Stimulated activated naive CD8-positive, alpha-beta T cell treated with anti-CD3 and anti-CD28 coated beads, Interleukin-15, Interleukin-2, amounts not matched to agents 100 U/mL and 50 U/mL, for 24 hours (primary cell): ENCODE results near the gene PLA2G6.
"Not testable (repeated sequence)": the region's sequence is repeated elsewhere in the genome, so short reads cannot be mapped to it uniquely, and the experiment has no call there.

Experiments
- ATAC-seq: fragments of 150-1000 bp; cut with Tn5 transposase; one replicate; pipeline ENCODE4 v1.10.0; 2021
- DNase-seq: peaks from one replicate; pipeline ENCODE4 v3.0.0; 2021

PLA2G6 gene

DNA sequence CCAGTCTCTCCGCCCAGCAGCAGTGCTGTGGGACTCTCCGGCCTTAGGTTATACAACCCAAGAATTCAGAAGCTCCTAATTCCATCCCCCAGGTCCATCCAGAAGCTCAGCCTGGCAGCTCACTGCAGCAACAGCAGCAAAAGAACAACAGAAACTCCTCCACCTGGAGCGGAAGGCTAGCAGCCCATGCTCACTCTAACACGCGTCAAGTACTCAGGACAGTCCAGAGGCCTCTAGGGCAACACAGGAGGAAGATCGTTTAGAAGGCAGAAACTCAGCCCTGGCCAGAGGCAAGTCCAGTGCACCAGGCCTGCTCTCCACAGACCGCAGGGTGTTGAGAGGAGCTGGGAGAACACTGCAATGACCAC is 17.1 kb downstream of the PLA2G6 start:
- no peak for DNase-seq
- ATAC-seq: no peak

DNA sequence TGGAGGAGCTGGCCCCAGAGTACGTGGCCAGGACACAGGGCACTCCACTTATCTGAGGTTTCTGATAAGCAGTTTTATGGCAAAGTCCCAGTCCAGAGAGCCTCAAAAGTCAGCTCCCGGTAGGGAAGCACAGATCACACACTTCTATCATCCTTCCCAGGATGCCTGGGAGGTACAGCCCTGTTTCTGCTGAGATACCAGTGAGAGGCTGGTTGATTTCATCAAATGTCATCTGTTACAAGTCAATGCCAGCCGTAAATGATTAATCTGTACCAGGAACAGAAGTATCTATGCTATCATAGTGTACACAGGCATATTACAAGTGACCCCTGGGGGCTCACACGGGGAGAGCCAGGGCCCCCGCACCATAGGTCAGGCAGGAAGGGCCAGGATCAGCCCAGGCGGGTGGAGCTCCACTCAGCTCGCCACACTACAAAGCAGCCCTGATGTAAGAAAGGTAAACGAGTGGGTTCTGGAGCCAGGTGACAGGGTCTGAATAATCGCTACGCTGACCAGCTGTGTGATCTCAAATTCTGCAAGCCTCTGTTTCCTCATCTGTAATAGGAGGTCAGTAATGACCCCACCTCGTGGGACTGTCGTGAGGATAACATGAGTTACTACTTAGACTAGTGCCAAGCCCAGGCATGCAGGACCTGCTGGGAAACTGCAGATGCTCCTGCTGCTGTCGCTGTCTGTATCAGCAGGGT is 17.6 kb downstream of the PLA2G6 start:
- ATAC-seq: no peak
- DNase-seq: no peak

DNA sequence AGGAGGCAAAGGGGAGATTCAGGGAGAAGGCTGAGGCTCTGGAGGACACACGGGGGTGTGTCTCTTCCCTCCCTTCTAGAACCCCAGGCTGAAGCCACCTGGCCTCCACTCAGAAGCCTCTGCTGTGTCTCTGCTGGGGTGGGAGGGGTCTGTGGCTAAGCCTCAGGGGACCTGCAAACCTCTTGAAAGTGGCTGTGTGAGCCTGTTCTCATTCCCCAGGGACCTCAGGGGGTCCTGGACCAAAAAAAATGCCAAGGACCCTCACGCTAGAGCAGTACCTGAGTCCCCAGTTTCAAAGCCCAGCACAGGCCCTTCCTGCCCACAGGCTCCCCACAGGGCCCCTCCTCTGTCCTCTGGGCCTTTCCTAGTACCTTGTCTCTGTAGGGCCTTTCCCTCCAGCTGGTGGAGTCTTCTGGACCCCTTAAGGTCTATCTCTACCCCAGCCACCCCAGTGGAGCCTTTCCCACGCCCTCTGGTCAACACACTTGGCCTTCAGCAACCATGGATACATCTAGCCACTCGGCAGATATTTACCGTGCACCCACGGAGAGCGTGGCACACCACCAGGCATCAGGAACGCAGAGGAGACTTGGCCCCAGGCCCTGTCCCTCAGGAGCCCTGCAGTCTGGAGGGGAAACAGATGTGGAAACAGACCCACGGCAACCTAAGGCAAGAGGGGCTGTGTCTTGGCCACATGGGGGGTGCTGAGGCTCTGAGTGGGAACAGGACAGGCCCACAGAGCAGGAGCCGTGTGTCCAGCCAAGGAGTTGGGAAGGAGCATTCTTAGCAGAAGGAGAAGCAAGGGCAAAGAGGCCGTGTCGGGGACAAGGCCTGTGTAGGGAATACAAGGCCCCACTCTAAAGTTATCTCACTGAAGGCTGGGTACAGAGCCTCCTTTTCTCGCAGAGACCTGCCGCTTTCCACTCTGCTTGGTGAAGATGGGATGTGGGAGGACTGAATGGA is 18.5 kb downstream of the PLA2G6 start:
- no peak for ATAC-seq
- DNase-seq: no peak

DNA sequence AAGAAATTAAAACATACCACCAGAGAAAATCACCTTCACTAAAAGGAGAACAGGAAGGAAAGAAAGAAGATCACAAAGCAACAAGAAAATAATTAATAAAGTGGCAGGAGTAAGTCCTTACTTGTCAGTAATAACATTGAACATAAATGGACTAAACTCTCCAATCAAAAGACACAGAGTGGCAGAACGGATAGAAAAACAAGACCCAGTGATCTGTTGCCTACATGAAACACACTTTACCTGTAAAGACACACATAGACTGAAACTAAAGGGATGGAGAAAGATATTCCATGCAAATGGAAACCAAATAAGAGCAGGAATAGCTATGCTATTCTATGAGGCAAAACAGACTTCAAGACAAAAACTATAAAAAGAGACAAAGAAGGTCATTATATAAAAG is 25.9 kb downstream of the PLA2G6 start:
- DNase-seq (no peak), ATAC-seq (no peak)

DNA sequence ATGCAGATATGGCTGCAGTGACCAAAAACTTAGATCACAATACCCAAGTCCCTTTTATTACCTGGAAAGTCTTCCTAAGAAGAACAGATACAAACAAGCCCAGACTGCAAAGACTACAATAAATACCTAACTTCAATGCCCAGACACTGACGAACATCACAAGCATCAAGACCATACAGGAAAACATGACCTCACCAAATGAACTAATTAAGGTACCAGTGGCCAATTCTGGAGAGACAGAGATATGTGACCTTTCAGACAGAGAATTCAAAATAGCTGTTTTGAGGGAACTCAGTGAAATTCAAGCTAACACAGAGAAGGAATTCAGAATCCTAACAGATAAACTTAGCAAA is 27.1 kb downstream of the PLA2G6 start:
- ATAC-seq, DNase-seq: not testable (repeated sequence)

DNA sequence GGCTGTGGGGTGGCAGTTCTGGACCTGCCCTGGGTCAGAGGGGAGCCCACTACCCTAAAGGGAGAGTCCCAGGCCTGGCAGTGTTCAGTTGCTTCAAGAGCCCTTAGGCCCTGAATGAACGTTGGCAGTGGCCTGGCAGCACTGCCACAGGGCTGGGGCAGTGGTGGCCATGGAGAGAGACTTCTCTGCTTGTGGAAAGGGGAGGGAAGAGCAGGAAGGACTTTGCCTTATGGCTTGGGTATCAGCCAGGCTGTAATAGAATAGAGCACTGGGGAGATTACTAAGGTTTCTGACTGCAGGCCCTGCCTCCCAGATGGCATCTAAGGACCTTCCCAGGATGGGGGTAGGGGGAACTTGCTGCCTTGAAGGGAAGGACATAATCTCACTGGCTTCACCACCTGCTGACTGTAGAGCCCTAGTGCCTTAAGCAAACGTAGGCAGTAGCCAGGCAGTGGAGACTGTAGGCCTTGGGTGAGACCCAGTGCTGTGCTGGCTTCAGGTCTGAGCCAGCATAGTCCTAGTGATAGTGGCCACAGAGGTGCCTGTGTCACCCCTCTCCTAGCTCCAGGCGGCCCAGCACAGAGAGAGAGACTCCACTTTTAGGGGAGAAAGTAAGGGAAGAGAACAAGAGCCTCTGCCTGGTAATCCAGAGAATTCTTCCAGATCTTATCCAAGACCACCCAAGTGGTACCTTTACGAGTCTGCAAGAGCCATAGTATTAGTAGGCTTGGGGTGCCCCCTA is 27.6 kb downstream of the PLA2G6 start:
- DNase-seq (no peak), ATAC-seq (no peak)

DNA sequence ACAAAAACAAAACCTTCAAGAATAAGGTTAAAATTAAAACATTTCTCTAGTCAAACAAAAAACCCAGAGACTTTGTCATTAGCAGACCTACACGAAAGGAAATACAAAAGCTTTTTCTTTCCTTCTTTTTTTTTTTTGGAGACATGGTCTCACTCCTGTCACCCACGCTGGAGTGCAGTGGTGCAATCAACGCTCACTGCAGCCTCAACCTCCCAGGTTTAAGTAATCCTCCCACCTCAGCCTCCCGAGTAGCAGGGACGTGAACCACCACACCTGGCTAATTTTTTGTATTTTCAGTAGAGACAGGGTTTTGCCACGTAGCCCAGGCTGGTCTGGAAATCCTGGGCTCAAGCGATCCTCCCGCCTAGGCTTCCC is 30.5 kb downstream of the PLA2G6 start:
- no peak for ATAC-seq
- no peak for DNase-seq

DNA sequence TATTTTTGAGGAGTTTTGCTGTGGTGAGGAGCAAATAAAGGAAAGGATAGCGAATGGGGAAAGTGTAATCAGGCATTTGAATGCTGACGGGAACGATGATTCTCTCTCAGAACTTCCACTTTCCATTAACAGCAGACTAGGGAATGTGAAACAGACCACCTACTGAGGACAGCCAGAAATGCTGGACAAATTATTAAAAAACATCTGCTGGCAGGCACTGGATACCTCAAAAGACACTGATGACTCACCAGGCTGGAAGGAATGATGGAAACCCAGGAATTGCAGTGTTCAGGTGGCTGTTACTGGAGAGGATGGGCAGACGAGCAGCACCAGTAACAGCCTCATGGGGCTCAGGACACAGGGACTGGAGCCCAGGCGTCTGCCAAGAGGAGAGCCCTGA is 33.4 kb downstream of the PLA2G6 start:
- no peak for DNase-seq
- ATAC-seq: no peak

DNA sequence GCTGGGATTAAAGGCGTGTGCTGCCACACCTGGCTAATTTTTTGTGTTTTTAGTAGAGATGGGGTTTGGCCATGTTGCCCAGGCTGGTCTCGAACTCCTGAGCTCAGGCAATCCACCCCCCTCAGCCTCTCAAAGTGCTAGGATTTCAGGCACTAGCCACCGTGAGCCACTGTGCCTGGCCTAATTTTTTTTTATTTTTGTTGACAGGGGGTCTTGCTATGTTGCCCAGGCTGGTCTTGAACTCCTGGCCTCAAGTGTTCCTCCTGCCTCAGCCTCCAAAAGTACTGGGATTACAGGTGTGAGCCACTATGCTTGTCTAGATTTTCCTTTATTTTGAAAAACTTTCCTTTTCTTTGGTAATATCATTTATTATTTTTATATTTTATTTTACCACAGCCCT is 35.5 kb downstream of the PLA2G6 start:
- not testable (repeated sequence) for ATAC-seq, DNase-seq

DNA sequence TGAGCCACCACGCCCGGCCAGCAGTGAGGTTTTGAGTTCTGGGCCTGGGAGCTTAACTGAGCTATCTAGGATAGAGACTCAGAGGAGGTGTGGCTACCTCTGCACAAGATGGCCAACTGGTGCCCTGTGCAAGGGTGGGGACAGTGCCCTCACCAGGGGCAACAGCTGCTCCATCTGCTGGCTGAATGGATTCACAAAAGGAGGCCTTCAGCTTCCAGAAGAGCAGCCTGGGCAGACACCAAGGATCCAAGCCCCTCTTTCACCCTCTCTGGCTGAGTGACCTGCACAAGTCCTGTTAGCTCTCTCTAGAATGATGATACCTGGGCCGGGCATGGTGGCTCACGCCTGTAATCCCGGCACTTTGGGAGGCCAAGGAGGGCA is 37.6 kb downstream of the PLA2G6 start:
- ATAC-seq (no peak), DNase-seq (no peak)

DNA sequence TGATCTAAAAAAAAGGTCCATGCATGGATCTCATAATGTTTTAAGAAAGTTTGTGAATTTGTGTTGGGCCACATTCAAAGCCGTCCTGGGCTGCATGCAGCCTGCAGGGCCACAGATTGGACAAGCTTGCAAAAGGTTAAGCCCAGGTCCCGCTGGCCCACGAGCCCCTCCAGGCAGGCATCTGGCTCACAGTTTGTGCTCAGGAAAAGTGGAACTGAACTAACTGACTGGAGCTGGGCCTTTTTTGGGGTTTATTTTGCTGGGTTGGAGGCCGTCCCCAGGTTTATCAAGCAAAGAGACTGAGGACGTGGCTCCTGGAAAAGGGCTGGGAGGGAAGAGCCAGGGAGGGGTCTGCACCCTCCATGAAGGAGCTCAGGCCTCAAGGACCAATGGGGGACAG is 39.0 kb downstream of the PLA2G6 start:
- no peak for DNase-seq
- no peak for ATAC-seq

DNA sequence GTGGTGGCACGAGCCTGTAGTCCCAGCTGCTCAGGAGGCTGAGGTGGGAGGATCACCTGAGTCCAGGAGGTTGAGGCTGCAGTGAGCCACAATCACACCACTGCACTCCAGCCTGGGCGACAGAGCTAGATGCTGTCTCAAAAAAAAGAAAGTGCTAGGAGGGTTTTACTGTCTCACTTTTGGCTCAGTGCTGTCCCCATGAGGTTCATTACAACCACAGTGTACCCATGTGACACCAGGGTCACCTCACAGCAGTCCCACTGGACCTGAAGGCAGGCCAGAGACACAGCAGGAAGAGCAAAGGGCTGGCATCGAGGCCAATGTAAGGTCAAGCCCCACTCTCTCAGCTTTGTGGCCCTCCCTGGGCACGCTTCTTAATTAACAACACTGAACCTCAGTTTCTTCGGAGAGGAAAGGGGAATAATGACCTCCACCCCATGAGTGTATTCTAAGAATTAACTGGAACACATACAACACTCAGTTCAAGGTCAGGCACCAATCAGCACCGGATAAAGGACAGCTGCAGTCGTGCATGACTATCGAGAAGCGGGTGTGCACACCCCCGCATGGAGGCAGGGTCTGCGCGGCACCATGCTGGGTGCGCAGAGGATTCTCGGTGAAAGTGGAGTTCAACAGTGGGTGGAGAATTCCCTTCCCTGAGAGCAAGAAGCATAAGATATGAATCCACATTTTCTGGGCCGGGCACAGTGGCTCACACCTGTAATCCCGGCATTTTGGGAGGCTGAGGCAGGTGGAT is 40.2 kb downstream of the PLA2G6 start:
- no peak for DNase-seq
- no peak for ATAC-seq

DNA sequence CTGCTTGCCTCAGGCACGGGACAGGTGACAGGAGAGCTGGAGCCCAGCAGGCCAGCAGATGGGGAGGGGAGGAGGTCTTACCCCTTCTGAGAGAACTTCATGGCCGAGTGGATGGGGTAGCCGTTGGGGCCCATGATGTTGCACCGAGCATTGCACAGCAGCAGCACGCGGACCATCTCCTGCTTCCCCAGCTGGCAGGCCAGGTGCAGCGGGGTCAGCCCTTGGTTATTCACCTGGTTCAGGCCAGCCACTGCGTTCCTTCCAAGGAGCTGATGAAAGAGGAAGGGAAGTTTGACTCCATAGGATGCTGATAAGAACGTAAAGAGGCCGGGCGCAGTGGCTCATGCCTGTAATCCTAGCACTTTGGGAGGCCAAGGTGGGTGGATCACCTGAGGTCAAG is 41.7 kb downstream of the PLA2G6 start:
- no peak for ATAC-seq
- DNase-seq: no peak

DNA sequence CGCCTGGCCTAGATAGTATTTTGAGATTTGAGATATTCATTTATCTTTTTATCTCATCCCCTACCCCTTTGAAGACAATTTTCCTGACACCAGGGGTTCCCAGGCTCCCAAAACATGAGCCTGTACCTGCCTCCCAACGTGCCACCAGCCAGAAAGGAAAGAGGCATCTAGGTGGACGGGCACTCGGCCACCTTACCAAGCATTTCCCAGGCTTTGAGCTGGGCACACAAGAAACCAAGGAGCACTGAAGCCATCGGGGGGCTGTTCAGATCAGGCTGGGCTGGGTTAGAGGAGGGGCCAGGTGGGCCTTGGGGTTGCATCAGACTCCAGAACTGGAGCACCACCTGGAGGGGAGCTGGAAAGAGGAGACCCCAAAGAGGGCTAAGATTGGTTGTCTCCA is 42.7 kb downstream of the PLA2G6 start:
- no peak for ATAC-seq
- no peak for DNase-seq

DNA sequence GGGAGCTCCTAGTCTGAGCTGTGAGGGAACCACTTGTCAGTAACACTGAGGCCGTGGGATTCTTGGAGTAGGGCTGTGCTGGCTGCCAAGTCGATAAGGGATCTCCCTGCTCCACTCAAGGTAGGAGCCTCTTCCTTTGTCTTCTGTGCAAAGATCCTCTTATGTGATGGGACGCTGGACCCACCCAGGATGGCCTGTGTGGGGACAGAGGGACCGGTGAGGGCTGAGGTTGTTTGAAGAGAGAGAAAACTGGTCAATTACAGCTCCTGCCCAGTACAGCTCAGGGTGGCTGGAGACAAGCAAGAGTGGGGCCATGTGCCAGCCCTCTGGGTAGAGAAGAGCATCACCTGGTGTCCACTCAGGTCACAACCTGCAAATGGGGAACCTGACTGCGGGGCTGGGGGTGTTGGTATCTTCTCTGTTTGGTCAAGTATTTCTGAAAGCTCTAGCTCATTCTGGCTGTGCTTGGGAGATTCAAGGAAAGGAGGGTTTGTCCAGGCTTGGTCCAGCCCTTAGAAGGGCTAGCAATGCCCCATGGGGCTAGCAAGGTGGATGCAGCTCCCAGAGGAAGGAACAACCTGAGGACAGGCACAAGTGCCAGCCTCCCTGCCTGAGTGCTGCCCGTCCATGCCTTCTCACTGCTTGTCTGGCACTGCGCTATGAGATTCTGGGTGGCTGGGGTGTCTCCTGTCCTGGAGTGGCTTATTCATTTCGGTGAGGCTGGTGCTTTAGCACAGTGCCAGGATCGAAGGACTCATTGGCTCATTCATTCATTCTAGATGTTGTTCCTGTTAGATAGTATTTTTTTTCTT is 43.5 kb downstream of the PLA2G6 start:
- ATAC-seq: no peak
- DNase-seq: no peak

DNA sequence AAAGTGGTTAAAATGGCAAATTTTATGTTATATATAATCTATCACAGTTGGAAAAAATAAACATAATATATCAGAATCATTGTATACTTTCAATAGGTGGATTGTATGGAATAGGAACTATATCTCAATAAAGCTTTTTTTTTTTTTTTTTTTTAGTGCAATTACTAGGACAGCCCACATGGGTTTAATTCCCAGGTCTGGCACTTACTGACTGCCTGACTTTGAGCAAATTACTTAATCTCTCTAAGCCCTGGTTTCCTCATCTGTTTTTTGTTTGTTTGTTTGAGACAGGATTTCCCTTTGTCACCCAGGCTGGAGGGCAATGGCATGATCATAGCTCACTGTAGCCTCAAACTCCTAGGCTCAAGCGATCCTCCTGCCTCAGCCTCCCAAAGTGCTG is 45.0 kb downstream of the PLA2G6 start:
- no peak for ATAC-seq
- no peak for DNase-seq

DNA sequence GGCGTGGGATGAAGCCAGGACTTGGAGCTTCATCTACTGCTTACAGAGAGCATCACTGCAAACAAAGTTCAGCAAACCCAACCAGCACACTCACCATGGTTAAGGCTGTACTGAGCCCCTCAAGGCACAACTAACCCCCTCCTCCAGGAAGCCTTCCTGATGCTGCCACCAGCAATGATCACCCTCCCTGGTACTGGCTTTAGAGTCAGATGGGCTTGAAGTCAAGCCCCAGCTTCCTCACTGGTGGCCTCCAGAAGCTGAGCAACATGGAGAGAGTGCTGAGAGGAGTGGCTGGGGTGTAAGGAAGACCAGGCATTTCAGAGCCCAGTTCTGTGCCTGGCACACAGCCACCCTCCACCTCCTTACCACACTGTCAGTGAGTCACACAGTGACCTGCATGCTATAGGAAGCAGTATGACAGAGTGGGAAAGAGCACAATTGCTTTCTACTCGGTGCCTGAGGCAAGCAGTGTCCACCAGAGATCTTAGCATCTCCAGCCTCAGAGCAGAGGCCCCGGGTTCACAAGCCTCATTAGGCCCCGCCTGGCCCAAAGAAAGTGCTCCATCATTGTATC is 46.4 kb downstream of the PLA2G6 start:
- ATAC-seq: peak; percentile 65

DNA sequence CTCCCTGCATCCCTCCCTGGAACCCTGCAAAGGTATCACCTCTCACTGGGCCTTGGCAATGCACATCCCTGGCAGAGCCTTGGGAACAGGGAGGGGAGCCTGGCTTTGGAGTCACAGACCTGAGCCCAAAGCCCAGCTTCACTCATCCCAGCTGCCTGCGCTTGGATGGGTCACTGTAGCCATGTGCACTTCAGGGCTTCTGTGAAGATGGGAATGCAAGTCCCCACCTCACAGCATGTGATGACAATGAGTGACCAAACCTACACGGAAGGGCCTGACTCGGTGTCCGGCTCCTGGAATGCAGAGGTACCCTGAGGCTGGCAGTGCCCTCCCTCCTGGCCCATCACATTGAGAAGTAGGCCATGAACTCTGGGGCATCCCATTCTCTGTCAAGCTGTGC is 48.3 kb downstream of the PLA2G6 start:
- ATAC-seq (no peak), DNase-seq (no peak)

More for the DNA sequence above, 46.4 kb downstream of the PLA2G6 start:
- DNase-seq: no peak

DNA sequence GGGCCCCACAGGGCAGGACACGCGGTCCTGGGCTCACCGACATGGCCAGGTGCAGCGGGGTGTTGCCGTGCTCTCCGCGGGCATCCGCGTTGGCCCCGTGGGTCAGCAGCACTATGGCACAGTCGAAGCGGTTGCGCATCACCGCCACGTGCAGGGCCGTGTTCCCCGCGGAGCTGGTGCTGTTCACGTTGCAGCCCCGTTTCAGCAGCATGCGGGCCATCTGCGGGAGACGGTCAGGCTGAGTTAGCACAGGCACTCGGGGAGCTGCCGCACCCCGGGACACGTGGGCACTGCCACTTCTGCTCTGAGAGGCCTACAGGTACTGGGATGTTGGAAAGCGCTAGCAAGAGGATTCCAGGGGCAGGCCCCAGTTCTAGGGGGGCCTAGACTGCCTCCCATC is 48.8 kb downstream of the PLA2G6 start:
- no peak for ATAC-seq

DNA sequence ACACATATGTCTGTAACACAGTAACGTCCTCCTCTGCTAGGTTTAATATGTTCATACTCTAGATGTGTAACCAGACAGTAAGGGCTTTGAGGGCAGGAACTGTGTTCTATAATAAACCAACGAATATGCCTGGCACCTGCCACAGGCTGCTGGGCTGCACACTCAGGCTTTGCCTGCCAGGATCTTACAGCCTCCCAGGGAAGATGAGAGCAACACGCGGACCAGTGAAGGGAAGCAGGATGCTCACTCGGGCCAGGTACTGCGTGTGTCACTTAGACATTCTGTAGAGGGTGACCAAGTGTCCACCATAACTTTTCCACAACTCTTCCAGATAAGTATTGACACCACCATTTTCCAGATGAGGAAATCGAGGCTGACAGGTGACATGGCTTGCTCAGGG is 49.5 kb downstream of the PLA2G6 start:
- ATAC-seq: no peak
- DNase-seq: no peak

More for the DNA sequence above, 48.8 kb downstream of the PLA2G6 start:
- no peak for DNase-seq

DNA sequence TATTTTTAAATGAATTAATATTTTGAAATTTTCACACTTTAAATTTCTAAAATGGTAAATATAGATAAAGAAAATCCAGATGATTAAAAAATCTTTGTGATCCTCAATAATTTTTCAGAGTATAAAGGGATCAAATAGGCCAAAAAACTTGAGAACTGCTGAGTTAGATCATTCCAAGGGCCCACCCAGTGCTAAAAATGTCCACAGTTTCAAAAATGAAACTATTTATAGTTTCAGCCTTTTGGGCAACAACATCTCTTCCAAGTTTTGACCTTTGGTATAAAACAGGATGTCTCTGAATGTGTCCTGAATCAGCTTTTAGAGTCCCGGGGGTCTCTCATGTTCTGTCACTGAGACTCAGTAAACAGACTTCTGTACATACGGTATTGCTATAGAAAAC is 50.2 kb downstream of the PLA2G6 start:
- no peak for DNase-seq
- no peak for ATAC-seq
